Parathyroid adenoma (tissue), 2 donors: ENCODE results near the gene UNC45B.

Source experiments
- H2AFZ ChIP-seq: fragments of 300-600 bp; sonication (generic); one replicate; pipeline ENCODE4 v1.7.0; 2017; ENCODE audit warnings: antibody characterized with exemption, mild to moderate bottlenecking
- H3K27ac ChIP-seq: fragments of 300-600 bp; sonication (generic); one replicate; pipeline ENCODE4 v1.7.0; 2017
- H3K27me3 ChIP-seq: fragments of 300-600 bp; sonication (generic); one replicate; pipeline ENCODE4 v1.7.0; 2017; ENCODE audit warnings: low read length; ENCODE audit not compliant: control insufficient read depth, insufficient read depth
- H3K36me3 ChIP-seq: fragments of 300-600 bp; sonication (generic); one replicate; pipeline ENCODE4 v1.7.0; 2017; ENCODE audit warnings: low read length; ENCODE audit not compliant: control insufficient read depth, insufficient read depth
- H3K4me1 ChIP-seq: fragments of 300-600 bp; sonication (generic); one replicate; pipeline ENCODE4 v1.7.0; 2017; ENCODE audit warnings: control low read depth
- H3K4me2 ChIP-seq: fragments of 300-600 bp; sonication (generic); one replicate; pipeline ENCODE4 v1.7.0; 2017; ENCODE audit warnings: low read length
- H3K4me3 ChIP-seq: fragments of 300-600 bp; sonication (generic); one replicate; pipeline ENCODE4 v1.7.0; 2017; ENCODE audit warnings: low read depth, low read length
- H3K79me2 ChIP-seq: fragments of 300-600 bp; sonication (generic); one replicate; pipeline ENCODE4 v1.7.0; 2017; ENCODE audit warnings: control low read depth
- H3K9ac ChIP-seq: fragments of 300-600 bp; sonication (generic); one replicate; pipeline ENCODE4 v1.7.0; 2017; ENCODE audit warnings: mild to moderate bottlenecking
- H3K9me3 ChIP-seq: fragments of 300-600 bp; sonication (generic); one replicate; pipeline ENCODE4 v1.7.0; 2017; ENCODE audit warnings: low read length; ENCODE audit not compliant: control insufficient read depth
- TF ChIP-seq, protein P1 (sequence below): fragments of 300-600 bp; sonication (generic); IDR thresholded peaks from one replicate; pipeline ENCODE4 v1.7.0; 2017; ENCODE audit warnings: antibody characterized with exemption, mild to moderate bottlenecking
- donor health status: primary hyperparathyroidism.

UNC45B gene

DNA sequence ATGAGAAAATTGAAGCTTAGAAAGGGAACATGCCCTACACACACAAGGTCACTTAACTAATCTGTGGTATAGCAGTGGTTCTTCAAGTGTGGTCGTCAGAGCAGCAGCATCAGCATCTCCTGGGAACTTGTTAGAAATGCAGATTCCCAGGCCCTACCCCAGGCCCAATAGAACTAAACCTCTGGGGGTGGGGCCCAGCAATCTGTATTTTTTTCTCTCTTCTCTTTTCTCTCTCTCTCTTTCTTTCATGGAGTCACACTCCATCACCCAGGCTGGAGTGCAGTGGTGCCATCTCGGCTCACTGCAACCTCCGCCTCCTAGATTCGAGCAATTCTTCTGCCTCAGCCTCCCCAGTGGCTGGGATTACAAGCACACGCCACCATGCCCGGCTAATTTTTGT is 9.4 kb upstream of the UNC45B start:
- no peaks in the 10 kb centered on the region for H3K36me3 ChIP-seq
- peaks cover 3% of the 10 kb centered on the region for H3K4me1 ChIP-seq
- no peak overlapping the region for H3K4me3 ChIP-seq
- no peak overlapping the region for H3K9ac ChIP-seq
- no peaks in the 10 kb centered on the region for H3K9me3 ChIP-seq
- no peak overlapping the region for H3K27ac ChIP-seq
- H3K4me2 ChIP-seq: no peak overlapping the region
- TF ChIP-seq, protein P1, sequence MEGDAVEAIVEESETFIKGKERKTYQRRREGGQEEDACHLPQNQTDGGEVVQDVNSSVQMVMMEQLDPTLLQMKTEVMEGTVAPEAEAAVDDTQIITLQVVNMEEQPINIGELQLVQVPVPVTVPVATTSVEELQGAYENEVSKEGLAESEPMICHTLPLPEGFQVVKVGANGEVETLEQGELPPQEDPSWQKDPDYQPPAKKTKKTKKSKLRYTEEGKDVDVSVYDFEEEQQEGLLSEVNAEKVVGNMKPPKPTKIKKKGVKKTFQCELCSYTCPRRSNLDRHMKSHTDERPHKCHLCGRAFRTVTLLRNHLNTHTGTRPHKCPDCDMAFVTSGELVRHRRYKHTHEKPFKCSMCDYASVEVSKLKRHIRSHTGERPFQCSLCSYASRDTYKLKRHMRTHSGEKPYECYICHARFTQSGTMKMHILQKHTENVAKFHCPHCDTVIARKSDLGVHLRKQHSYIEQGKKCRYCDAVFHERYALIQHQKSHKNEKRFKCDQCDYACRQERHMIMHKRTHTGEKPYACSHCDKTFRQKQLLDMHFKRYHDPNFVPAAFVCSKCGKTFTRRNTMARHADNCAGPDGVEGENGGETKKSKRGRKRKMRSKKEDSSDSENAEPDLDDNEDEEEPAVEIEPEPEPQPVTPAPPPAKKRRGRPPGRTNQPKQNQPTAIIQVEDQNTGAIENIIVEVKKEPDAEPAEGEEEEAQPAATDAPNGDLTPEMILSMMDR: no peak
- H3K27me3 ChIP-seq: no peaks in the 10 kb centered on the region
- no peaks in the 10 kb centered on the region for H3K79me2 ChIP-seq
- no peak overlapping the region for H2AFZ ChIP-seq

DNA sequence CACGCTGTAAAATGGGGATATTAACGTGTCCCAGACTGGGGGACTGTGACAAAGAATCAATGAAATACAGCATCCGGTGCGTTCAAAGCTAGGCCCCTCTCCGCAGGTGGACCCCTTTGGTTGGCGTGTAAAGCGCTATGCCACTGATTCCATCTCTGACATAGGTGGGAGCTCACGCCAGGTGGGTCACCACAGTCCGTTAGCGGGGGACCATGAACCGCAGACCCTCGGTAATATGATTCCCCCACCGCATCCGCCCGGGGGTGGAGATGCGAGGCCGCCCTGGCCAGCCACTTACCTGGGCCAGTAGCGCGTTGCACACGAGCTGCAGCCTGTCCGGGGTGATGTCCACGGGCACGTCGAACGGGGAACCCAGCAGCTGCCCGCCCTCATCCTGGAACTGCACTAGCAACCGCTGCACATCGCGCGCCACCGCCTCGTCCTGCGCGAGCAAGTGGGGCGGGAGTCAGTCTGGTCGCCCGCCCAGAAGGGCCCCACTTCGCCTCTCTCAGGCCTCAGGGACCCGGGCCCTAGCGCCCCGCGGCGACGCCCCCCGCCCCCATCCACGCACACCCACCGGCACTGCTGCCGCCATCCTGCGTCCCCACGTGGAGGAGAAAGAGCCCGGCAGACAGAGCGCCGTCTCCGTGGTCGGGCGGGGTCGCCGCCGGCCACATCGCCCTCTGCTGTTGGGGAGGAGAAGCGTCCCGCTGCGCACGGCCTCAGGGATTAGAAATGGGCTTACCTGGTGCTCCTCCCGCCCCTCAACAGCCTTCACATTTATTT is 5.7 kb upstream of the UNC45B start, which contains the start of gene NLE1:
NLE1 (minus strand) TSS at position 623 of the 786 bp plus-strand sequence; CDS start at position 595, 28 bp downstream.
- Histone ChIP-seq H3K9me3 (no peaks in the 10 kb centered on the region), H2AFZ (peak within 1 kb of the TSS; percentile 88), H3K4me2 (peak within 1 kb of the TSS; percentile 81), H3K27me3 (no peaks in the 10 kb centered on the region), H3K27ac (no peak within 1 kb of the TSS), H3K4me1 (peaks cover 3% of the 10 kb centered on the region), H3K79me2 (no peaks in the 10 kb centered on the region), H3K4me3 (peak within 1 kb of the TSS; percentile 75), H3K36me3 (no peaks in the 10 kb centered on the region), H3K9ac (no peak within 1 kb of the TSS)
- TF ChIP-seq, protein P1: peak; percentile 92

DNA sequence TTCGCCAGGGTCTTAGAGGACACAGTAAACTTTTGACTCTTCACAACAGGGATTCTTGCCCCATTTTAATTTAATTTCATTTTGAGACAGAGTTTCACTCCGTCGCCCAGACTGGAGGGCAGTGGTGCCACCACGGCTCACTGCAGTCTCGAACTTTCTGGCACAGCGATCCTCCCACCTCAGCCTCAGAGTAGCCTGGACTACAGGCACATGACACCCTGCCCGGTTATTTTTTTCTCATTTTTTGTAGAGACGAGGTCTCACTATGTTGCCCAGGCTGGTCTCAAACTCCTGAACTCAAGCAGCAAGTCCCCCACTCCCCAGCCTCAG is 5.2 kb upstream of the UNC45B start:
- Histone ChIP-seq H2AFZ (peak overlapping the region; percentile 88), H3K4me3 (peak overlapping the region; percentile 75), H3K27ac (no peak overlapping the region), H3K4me1 (peaks cover 3% of the 10 kb centered on the region), H3K36me3 (no peaks in the 10 kb centered on the region), H3K9me3 (no peaks in the 10 kb centered on the region), H3K27me3 (no peaks in the 10 kb centered on the region), H3K9ac (no peak overlapping the region), H3K79me2 (no peaks in the 10 kb centered on the region), H3K4me2 (peak overlapping the region; percentile 69)
- TF ChIP-seq, protein P1: no peak

DNA sequence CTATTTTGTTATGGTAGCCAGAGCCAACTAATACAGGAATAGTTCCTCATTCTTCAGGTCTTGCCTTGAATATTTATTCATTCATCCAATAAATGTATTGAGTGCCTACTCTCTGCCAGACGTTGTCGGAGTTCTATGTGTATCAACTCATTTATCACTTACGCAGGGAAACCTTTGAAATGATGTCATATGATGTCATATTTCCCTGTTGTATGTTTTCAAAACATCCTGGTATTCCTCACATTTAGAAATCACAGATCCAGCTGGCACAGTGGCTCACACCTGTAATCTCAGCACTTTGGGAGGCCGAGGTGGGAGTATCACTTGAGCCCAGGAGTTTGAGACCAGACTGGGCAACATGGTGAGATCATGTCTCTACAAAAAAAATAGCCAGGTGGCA is 2.8 kb upstream of the UNC45B start:
- H3K36me3 ChIP-seq: no peaks in the 10 kb centered on the region
- no peaks in the 10 kb centered on the region for H3K79me2 ChIP-seq
- no peaks in the 10 kb centered on the region for H3K27me3 ChIP-seq
- H3K4me2 ChIP-seq: no peak overlapping the region
- no peak overlapping the region for H3K27ac ChIP-seq
- H3K4me1 ChIP-seq: peaks cover 3% of the 10 kb centered on the region
- H3K9me3 ChIP-seq: no peaks in the 10 kb centered on the region
- H2AFZ ChIP-seq: no peak overlapping the region
- TF ChIP-seq, protein P1: no peak
- no peak overlapping the region for H3K4me3 ChIP-seq
- no peak overlapping the region for H3K9ac ChIP-seq
